Measurements from ENCODE around the gene EXD2.
"Not testable (repeated sequence)": the region's sequence is repeated elsewhere in the genome, so short reads cannot be mapped to it uniquely, and the experiment has no call there.

EXD2 gene

GRCh38 chr14:69199786-69200185, 8.5 kb downstream of the EXD2 start:
- H3K4me3 ChIP-seq (replicated peaks; ENCODE audit: low read depth, low read length): no peak overlapping the region
- TF ChIP-seq, protein P1, sequence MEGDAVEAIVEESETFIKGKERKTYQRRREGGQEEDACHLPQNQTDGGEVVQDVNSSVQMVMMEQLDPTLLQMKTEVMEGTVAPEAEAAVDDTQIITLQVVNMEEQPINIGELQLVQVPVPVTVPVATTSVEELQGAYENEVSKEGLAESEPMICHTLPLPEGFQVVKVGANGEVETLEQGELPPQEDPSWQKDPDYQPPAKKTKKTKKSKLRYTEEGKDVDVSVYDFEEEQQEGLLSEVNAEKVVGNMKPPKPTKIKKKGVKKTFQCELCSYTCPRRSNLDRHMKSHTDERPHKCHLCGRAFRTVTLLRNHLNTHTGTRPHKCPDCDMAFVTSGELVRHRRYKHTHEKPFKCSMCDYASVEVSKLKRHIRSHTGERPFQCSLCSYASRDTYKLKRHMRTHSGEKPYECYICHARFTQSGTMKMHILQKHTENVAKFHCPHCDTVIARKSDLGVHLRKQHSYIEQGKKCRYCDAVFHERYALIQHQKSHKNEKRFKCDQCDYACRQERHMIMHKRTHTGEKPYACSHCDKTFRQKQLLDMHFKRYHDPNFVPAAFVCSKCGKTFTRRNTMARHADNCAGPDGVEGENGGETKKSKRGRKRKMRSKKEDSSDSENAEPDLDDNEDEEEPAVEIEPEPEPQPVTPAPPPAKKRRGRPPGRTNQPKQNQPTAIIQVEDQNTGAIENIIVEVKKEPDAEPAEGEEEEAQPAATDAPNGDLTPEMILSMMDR (IDR thresholded peaks at IDR 0.05; ENCODE audit: low read length, missing control alignments): no peak
- no peak for DNase-seq (ENCODE audit: low read depth)

DNA sequence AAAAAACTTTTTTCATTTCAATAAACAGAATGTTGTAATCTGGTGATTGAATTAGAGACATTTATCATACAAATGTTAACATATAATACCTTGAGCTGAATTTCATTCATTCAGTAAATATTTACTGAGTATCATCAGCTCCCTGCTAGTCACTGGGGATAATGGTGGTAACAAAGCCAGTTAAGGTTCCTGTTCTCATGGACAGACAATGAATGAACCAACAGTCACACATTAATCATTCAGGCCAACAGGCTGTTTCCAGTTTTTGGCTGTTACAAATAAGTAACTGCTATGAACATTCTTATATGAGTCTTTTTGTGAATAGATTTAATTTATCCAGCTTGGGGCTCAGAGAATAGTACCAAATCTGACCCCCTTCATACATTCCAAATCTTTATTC, 13.5 kb downstream of the EXD2 start:
- TF ChIP-seq, protein P1 (IDR thresholded peaks at IDR 0.05; ENCODE audit: low read length, missing control alignments): no peak
- no peak for DNase-seq (ENCODE audit: low read depth)

GRCh38 chr14:69207435-69208041, 16.2 kb downstream of the EXD2 start:
- H3K4me3 ChIP-seq (replicated peaks; ENCODE audit: low read depth, low read length): no peak overlapping the region
- TF ChIP-seq, protein P1 (IDR thresholded peaks at IDR 0.05; ENCODE audit: low read length, missing control alignments): no peak
- DNase-seq (ENCODE audit: low read depth): no peak

More for the DNA sequence above, 13.5 kb downstream of the EXD2 start:
- no peak overlapping the region for H3K4me3 ChIP-seq (replicated peaks; ENCODE audit: low read depth, low read length)

- TF ChIP-seq, protein P1 (IDR thresholded peaks at IDR 0.05; ENCODE audit: low read length, missing control alignments): no peak
- DNase-seq (ENCODE audit: low read depth): no peak
- no peak overlapping the region for H3K4me3 ChIP-seq (replicated peaks; ENCODE audit: low read depth, low read length)
Measured at GRCh38 chr14:69208666-69209065, 17.4 kb downstream of the EXD2 start.

DNA sequence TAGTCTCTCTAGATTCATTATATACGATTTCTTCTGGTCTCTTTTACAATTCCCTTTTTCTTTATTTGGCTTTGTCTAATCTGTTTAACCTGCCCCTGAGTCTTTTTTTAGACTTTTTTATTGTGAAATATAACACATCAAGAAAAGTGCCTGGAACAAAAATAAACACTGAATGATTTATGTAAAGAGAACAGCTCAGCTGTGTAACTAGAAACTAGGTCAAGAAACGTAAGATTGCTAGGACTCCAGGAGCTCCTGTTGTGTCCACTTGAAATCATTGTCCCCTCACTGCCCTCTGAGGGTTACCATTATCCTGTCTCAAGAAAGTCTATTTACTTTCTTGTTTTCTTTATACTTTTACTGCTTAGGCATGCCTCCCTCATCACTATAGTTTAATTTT, 23.1 kb downstream of the EXD2 start:
- DNase-seq (ENCODE audit: low read depth): no peak
- TF ChIP-seq, protein P1 (IDR thresholded peaks at IDR 0.05; ENCODE audit: low read length, missing control alignments): no peak
- no peak overlapping the region for H3K4me3 ChIP-seq (replicated peaks; ENCODE audit: low read depth, low read length)

DNA sequence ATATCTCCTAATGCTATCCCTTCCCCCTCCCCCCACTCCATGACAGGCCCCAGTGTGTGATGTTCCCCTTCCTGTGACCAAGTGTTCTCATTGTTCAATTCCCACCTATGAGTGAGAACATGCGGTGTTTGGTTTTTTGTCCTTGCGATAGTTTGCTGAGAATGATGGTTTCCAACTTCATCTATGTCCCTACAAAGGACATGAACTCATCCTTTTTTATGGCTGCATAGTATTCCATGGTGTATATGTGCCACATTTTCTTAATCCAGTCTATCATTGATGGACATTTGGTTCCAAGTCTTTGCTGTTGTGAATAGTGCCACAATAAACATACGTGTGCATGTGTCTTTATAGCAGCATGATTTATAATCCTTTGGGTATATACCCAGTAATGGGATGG, 26.4 kb downstream of the EXD2 start:
- not testable (repeated sequence) for H3K4me3 ChIP-seq (replicated peaks; ENCODE audit: low read depth, low read length); DNase-seq (ENCODE audit: low read depth)

DNA sequence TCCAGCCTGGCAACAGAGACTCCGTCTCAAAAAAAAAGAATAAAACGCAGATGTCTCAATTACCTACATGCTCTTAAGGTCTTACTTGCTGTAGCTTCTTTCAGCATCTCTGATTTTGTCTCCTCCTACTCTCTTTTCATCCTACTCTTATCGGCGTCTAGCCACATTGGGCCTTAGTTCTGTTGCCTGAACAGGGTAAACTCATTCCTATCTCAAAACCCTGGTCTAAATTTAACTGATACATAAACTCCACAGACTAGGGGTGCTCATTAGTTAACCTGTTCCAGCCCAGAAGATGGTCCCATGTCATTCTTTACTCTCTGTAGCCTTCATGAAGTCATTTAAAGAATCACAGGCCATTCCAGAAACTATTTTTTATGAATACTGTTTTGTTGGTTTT, 33.6 kb downstream of the EXD2 start:
- no peak for DNase-seq (ENCODE audit: low read depth)
- no peak overlapping the region for H3K4me3 ChIP-seq (replicated peaks; ENCODE audit: low read depth, low read length)
- TF ChIP-seq, protein P1 (IDR thresholded peaks at IDR 0.05; ENCODE audit: low read length, missing control alignments): no peak

Measured in fibroblast of pulmonary artery (primary cell).